LNCAP (cell line): ENCODE measurements around the gene NOX5.

Experiments used
- TF ChIP-seq, protein P1 (sequence below): fragments of 450-650 bp; IDR thresholded peaks from 2 replicates; pipeline ENCODE4 v1.5.1; 2017; ENCODE audit warnings: mild to moderate bottlenecking

Gene NOX5

DNA sequence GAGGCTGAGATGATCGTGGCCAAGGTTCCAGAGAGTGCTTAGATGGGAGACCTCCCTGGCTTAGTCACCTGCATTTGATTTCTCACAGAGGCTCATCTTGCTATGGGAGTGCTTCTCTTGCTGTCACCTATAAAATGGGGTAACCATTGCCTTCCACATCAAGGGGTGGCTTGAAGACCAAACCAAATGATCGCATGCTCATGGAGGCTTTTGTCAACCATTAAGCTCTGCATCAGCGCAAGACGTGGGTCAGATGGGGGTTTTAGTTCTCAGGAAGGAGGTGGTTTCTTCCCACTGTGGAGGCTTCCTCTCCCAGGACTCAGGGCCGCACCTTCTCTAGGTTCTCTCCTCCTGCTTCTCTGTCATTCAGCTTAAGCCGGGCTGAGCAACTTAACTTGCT lies 27.4 kb upstream of the NOX5 start:
- TF ChIP-seq, protein P1, sequence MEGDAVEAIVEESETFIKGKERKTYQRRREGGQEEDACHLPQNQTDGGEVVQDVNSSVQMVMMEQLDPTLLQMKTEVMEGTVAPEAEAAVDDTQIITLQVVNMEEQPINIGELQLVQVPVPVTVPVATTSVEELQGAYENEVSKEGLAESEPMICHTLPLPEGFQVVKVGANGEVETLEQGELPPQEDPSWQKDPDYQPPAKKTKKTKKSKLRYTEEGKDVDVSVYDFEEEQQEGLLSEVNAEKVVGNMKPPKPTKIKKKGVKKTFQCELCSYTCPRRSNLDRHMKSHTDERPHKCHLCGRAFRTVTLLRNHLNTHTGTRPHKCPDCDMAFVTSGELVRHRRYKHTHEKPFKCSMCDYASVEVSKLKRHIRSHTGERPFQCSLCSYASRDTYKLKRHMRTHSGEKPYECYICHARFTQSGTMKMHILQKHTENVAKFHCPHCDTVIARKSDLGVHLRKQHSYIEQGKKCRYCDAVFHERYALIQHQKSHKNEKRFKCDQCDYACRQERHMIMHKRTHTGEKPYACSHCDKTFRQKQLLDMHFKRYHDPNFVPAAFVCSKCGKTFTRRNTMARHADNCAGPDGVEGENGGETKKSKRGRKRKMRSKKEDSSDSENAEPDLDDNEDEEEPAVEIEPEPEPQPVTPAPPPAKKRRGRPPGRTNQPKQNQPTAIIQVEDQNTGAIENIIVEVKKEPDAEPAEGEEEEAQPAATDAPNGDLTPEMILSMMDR = no peak

DNA sequence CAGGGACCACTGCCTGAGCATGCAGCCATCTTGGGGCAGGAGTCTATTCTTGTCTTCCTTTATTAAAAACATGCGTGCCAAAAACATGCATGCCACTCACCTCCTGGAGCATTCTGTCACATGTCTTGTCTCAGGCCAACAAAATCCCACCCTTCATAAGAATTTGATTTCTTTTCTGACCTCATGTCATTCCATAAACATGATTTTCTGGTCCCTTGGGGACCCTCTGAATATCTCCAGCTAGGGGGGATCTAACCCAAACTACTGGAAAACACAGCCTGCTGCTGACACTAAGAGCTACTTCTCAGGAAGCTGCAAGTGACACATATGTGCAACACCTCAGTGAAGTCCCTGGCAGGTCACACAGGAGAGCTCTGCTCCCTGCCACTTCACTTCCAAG lies 26.8 kb upstream of the NOX5 start:
- TF ChIP-seq, protein P1 = no peak

DNA sequence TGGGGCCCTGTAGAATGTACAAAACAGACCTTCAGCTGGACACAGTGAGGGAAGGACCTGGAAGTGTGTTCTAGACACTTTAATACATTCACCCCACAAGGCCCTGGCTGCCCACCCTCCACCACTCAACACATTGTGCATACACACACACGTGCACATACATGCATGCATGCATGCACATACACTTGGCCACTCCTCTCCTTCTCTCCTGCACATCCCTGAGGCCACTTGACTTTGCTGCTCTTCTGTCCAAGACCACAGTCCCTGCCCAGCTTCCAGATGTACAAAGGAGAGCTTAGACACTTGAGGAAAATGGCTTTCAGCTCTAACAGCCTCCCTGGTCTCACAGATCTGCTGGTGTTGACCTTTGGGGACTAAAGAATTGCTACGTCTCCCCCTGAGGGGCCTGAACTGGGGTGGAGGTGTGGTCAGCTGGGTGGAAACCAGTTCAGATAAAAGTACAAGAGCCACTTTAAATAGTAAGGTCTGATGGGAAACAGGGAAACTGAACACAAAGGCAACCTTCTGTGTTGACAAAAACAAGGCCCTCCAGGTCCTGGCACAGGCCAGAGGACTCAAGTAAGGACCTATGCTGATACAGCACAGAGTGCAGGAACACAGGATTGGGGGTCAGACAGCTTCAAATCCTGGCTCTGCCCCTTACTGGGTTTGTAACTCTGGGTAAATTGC lies 24.8 kb upstream of the NOX5 start:
- TF ChIP-seq, protein P1 = no peak

DNA sequence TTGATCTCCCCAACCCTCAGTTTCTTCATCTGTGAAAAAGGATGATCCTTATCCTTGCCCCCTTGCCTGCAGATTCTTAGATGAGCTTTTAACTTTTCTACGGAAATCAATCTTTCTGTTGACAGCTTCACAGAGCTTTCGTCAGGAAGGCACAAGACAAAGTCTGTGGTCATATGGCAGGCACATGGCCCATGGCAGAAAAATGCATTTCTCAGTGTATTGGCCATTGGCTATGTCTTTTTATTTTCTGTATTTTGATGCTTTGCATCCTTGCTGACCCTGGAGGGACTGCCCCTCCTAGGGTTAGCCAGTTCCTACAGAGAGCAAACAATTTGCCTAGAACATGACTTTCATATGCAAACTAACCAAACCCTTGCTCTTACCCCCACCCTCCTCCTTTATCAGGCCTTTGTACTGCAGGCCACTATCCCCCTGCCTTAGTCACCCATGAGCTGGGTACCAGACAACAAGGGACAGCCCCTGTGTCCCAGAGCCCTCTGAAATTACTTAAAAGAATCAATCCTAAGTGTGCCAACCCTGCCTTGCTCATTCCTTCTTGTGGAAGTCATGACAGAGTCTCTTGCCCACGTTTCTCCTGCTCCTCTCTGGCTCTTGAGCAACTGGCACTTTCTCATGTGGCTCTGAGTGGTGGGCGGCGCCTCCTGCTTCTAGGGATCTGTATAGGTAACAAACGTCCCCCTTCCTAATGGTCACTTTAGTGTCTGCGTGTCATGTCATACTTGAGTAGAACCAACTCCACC lies 24.1 kb upstream of the NOX5 start:
- TF ChIP-seq, protein P1 = no peak

DNA sequence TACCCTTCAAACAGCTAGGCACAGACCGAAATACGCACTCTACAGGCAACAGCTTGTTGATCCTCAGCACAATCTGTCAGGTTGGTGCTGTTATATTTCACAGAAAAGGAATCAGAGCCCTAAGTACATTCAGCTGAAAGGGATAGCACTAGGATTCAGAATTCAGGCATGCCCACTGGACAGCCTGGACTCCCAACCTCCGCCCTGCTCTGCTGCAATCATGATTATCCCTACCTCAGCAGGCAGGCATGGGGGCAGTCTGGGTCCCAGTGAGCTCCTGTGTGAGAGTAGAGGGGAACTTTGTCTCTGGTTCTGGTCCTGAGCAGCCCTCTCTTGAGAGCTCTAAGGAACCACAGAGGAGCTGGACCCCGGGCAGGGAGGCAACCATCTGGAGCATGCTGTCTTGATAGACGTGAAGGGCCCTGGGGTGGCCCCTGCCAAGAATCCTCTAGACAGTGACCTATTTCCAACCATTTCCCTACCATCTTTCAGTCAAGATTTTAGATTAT lies 23.4 kb upstream of the NOX5 start:
- TF ChIP-seq, protein P1 = no peak

DNA sequence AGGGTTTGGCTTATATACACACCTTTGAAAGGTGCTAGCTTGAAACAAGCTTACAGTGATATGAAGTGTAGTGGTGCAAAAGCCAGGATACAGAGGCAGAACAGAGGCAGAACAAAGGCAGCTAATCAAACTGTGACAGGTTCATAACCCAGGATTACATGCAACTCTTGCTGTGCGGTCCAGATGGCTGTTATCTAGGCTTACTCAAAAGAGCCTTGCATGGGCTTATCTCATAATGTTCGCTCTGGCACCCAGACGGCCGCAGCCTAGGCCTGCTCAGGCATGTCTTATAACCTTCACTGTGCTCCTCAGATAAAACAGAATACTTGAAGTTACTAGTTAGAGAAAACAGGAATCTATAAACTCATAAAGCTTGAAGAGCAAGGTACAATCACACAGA lies 22.8 kb upstream of the NOX5 start:
- TF ChIP-seq, protein P1 = no peak

DNA sequence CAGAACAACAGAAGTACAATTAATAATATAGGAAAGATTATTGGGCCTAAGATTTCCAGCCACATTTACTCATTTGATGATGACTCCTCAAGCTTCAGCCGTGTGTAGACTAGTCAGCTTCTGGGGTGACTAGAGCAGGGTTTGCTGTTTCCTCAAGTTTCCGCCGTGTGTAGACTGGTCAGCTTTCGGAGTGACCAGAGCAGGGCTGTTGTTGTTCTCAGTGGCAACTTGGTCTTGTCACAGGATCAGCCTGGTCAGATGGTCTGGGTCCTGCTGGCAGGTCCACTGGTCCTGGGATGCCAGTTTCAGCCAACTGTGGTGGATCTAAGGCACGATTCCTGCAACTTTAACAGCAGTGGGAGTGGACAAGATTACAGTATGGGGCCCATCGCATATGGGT lies 21.8 kb upstream of the NOX5 start:
- TF ChIP-seq, protein P1 = no peak
